Measurements from ENCODE around the gene FZR1. TPM values are rescaled to one million over a fixed set of nuclear protein-coding genes. Genes with fewer than 3 reads are reported as not detected.
A peak's percentile ranks its signal among the peaks of the same experiment; 100 is the strongest.
"Not testable (repeated sequence)": the region's sequence is repeated elsewhere in the genome, so short reads cannot be mapped to it uniquely, and the experiment has no call there.

Gene FZR1
- total RNA-seq, 1 donor from 2014 or later, result 28.1 TPM

GRCh38 chr19:3494559-3494958 lies 11.6 kb upstream of the FZR1 start:
- no peak for DNase-seq (ENCODE audit: low spot score)

GRCh38 chr19:3496392-3497273 lies 9.5 kb upstream of the FZR1 start:
- DNase-seq (ENCODE audit: low spot score), result no peak

DNA sequence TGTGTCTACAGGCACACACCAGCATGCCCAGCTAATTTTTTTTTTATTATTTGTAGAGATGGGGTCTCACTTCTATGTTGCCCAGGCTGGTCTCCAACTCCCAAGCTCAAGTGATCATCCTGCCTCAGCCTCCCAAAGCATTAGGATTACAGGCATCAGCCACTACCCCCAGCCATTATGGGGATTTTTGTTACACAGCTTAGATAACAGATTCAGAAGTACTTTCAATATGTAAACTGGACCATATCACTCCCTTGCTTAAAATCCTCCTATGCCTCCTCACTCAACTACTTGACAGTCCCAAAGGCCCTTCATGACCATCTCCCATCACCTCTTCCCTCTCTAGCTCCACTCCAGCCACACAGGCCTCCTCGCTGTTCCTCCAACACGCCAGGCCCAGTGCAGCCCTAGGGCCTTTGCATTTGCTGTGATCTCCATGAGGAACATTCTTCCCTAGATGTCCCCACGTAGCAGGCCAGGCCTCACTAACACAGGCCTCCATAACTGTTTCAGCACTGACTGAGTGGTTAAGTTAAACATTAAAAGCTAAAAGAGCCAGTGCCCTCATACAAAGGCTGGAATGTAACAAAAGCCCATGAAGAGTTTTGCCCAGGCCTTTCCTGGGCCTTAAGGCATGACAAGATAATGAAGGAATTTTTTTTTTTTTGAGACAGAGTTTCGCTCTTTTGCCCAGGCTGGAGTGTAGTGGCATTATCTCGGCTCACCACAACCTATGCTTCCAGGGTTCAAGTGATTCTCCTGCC lies 8.2 kb upstream of the FZR1 start:
- no peak for DNase-seq (ENCODE audit: low spot score)

- no peak for DNase-seq (ENCODE audit: low spot score)
Observed at GRCh38 chr19:3499738-3500428, 6.2 kb upstream of the FZR1 start.

- DNase-seq (ENCODE audit: low spot score), result peak; percentile 97
Observed at GRCh38 chr19:3500429-3501101, 5.5 kb upstream of the FZR1 start, which contains the start of gene DOHH. TSS of gene DOHH (minus strand) at chr19:3500674. CDS start at chr19:3496814, 3,860 bp downstream.

DNA sequence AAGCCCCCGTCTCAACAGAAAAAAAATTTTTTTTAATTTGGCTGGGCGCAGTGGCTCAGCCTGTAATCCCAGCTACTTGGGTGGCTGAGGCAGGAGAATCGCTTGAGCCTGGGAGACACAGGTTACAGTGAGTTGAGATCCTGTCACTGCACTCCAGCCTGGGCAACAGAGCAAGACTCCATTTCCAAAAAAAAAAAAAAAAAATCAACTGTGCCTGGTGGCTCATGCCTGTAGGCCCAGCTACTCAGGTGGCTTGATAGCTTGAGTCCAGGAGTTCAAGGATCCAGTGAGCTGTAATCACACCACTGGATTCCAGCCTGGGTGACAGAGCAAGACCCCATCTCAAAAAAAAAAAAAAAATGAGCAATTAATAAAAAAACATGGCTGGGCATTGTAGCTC lies 4.3 kb upstream of the FZR1 start:
- no peak for DNase-seq (ENCODE audit: low spot score)

DNA sequence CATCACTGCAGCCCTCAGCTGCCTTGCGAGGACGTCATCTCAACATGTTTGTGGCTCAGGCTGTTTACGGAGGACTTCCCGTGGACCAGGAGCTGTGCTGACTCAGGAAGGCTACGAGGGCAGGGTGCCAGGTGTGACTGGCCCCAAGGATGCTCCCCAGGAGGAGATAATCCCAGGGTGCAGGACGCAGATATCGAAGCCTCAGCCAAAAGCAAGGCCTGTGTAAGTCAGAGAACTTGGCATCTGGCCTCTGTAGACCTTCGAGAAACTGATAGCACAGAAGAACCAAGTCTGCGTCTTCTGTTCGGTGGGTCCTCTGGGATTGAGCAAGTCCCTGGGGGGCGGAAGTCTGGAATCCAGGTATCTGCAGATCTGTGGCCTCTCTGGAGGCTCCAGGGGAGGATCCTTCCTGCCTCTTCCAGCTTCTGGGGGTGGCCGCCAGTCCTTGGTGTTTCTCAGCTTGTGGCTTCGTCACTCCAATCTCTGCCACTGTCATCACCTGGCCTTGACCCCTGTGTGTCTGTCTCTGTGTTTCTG lies 3.0 kb upstream of the FZR1 start:
- DNase-seq (ENCODE audit: low spot score), result no peak

GRCh38 chr19:3504735-3505134 lies 1.4 kb upstream of the FZR1 start:
- DNase-seq (ENCODE audit: low spot score), result no peak

DNA sequence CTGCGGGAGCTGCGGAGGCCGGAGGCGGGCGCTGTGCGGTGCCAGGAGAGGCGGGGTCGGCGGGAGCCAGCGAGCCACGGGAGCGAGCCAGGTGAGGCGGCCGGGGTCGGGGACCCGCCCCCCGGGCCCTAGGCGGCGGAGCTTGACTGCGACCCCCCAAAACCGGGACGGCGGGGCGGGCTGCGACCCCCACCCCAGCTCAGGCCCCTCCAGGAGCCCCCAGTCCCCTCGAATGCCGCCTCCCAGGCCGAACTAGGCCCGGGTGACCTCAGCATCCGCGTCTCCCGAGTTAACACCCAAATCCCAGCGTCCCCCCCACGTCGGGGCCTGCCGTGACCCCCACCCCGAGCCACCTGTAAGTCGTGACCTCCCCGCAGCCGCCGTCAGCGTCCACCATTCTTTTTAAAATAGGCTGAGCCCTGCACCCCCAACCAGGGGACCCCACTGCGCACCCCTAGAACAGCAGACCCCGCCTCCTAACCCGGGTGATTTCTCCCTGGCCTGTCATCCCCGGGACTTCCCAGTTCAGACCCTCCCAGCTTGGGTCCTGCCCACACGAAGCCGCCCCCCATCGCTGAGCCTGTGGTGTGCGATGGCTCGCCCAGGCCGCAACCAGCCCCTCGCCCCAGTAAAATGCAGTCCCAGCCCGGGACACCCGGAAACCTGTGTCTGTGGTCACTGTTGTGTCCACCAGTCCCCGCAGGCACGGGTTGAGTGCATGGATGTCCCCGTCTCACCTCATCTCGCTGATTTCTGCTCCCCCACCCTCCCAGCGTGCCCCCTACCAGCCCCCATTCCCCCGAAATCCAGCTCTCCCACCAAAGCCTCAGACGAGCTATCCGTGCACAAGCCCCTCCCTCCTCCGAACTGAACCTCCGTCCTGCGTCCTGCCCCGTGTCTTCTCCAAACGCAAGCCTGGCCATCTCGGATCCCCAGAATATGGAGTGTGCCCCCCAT lies 551 bp downstream of the FZR1 start:
- DNase-seq (ENCODE audit: low spot score), result no peak

DNA sequence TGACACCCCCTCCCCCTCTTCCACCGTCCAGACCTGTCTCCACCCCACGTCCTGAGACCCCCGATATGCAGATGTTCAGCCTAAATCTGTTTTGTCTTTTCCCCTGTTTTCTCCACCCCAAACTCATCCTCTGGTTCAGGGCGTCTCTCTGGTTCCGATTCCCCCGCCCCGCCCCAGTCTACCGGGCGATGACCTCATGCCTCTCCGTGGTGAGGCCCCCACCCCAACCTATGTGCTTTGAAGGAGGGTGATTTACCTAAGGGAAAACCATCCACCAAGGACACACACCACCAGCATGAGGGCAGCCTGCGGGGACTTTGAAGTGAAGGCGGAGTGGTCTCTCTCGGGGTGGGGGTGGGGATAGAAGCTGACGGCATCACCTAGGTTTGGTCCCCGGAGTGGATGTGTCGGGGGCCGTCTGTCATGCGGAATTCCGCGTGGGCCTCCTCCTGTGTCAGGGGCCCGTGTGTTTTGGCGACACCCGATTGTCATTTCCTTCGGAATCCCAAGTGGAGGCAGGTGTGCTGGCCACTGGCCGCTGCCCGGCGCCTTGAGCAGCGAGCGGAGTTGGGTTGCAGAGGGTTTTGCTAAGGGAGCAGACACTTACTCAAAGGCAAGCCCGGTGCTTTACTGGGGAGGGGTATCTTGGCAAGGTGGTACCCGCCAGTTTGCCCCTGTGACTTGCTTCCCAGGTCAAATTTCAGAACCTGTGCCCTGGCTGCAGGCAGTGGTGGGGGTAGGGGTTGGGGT lies 1.4 kb downstream of the FZR1 start:
- DNase-seq (ENCODE audit: low spot score), result no peak

GRCh38 chr19:3508121-3508661 lies 2.1 kb downstream of the FZR1 start:
- not testable (repeated sequence) for DNase-seq (ENCODE audit: low spot score)

GRCh38 chr19:3508771-3509535 lies 2.8 kb downstream of the FZR1 start:
- DNase-seq (ENCODE audit: low spot score), result no peak

DNA sequence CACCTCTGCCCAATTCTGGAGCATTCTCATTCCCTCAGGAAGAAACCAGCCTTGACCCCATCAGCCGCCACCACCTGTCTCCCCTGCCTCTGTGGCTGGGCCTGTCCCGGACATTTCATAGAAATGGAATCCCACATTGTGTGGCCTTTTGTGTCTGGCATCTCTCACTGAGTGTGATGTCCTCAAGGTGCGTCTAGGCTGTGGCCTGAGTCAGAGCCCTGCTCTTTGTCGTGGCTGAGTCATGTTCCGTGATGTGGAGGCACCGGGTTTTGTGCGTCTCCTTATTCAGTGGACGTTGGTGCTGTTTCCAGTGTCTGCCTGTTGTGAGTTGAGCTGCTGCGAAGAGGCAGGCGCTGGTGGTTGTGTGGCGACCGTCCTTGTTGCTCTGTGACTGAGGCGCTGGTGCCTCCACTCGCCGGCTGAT lies 3.5 kb downstream of the FZR1 start:
- DNase-seq (ENCODE audit: low spot score), result no peak

GRCh38 chr19:3510727-3511126 lies 4.6 kb downstream of the FZR1 start:
- DNase-seq (ENCODE audit: low spot score), result no peak

GRCh38 chr19:3511506-3512251 lies 5.6 kb downstream of the FZR1 start:
- no peak for DNase-seq (ENCODE audit: low spot score)

- no peak for DNase-seq (ENCODE audit: low spot score)
Observed at GRCh38 chr19:3512562-3513228, 6.6 kb downstream of the FZR1 start.
